22Rv1 (cell line): Measurements from ENCODE around the gene FRK.

Experiments
- CTCF ChIP-seq: fragments of 450-650 bp; IDR thresholded peaks from 2 replicates; pipeline ENCODE4 v1.5.1; 2017; ENCODE audit warnings: mild to moderate bottlenecking
- ZFX ChIP-seq: fragments of 450-650 bp; IDR thresholded peaks from 2 replicates; pipeline ENCODE4 v1.6.1; 2017; ENCODE audit warnings: antibody characterized with exemption, borderline replicate concordance

- TF ChIP-seq CTCF (no peak), ZFX (no peak)
Measured at GRCh38 chr6:115934829-115935228, 125.9 kb downstream of the FRK start.
